ENCODE results near the gene TNRC6A. TPM values are rescaled to one million over a fixed set of nuclear protein-coding genes. Genes with fewer than 3 reads are reported as not detected.

Gene TNRC6A
- total and polyA plus RNA-seq, 2 of the 13 experiments (the other 11 are each of a cell fraction or from before 2014, with no cell fraction given) = 30.9 to 43.6 TPM

DNA sequence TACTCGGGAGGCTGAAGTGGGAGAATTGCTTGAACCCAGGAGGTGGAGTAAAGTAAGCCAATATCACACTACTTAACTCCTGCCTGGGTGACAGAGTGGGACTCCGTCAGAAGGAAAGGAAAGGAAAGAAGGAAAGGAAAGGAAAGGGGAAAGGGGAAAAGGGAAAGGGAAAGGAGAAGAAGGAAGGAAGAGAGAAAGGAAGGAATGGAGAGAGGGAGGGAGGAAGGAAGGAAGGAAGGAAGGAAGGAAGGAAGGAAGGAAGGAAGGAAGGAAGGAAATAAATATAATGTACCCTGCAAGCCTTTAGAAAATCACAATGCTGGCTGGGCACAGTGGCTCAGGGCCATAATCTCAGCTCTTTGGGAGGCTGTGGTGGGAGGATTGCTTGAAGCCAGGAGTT is 143.6 kb downstream of the TNRC6A start:
- ChIA-PET POLR2A (no interaction called here), CTCF (ENCODE audit: low intra/inter-chr PET ratio, low total read pairs) (no interaction called here)
- no peaks in the 10 kb centered on the region for H3K79me2 ChIP-seq (ENCODE audit: insufficient read depth, low read length)
- no peak overlapping the region for H3K27ac ChIP-seq (ENCODE audit: extremely low read length, insufficient read depth, low read length)
- no peaks in the 10 kb centered on the region for H3K9me3 ChIP-seq (ENCODE audit: low read length)
- H3K27me3 ChIP-seq (ENCODE audit: control insufficient read depth in 1 of 2, insufficient read depth in 2 of 2, low read length in 2 of 2) = no peaks in the 10 kb centered on the region
- BruUV-seq (replicated peaks) = no TSS peak
- DNase-seq (ENCODE audit: low spot score) = no peak
- H3K4me1 ChIP-seq (ENCODE audit: insufficient read depth, low read length) = no peaks in the 10 kb centered on the region
- no peak overlapping the region for H3K4me3 ChIP-seq (replicated peaks in 1 of 3; ENCODE audit: insufficient read depth in 1 of 3, low read depth in 2 of 3, low read length in 3 of 3)
- no peaks in the 10 kb centered on the region for H3K36me3 ChIP-seq (replicated peaks in 1 of 2; ENCODE audit: control insufficient read depth in 1 of 2, insufficient read depth in 2 of 2, low read length in 2 of 2)
- in situ Hi-C loops (cut with HindIII; ENCODE audit: extremely low pct_ligation_motif_present, low pct_unique_long_range_greater_than_20kb) (no loop called here), intact Hi-C loops (cut with micrococcal nuclease; ENCODE audit: unreplicated experiment) (no loop called here)
- no peaks in the 10 kb centered on the region for H4K20me1 ChIP-seq (ENCODE audit: insufficient read depth, low read length)
- H3K4me2 ChIP-seq (ENCODE audit: low read depth, low read length) = no peak overlapping the region
- ATAC-seq = no peak
- FAIRE-seq = no peak
- H2AFZ ChIP-seq (ENCODE audit: low read length) = no peak overlapping the region
- TF ChIP-seq ZNF124 (CRISPR knock-in tag; IDR thresholded peaks at IDR 0.05) = no peak
- TF ChIP-seq NCOA2 (CRISPR knock-in tag; IDR thresholded peaks at IDR 0.05) = no peak
- TF ChIP-seq, protein P1, sequence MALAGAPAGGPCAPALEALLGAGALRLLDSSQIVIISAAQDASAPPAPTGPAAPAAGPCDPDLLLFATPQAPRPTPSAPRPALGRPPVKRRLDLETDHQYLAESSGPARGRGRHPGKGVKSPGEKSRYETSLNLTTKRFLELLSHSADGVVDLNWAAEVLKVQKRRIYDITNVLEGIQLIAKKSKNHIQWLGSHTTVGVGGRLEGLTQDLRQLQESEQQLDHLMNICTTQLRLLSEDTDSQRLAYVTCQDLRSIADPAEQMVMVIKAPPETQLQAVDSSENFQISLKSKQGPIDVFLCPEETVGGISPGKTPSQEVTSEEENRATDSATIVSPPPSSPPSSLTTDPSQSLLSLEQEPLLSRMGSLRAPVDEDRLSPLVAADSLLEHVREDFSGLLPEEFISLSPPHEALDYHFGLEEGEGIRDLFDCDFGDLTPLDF (CRISPR knock-in tag; IDR thresholded peaks at IDR 0.05) = no peak
- no peak for TF ChIP-seq DDIT3 (CRISPR knock-in tag; IDR thresholded peaks at IDR 0.05)
- no peak for TF ChIP-seq CEBPG (CRISPR knock-in tag; IDR thresholded peaks at IDR 0.05)
- no peak for TF ChIP-seq TBL1XR1 (IDR thresholded peaks at IDR 0.05; ENCODE audit: borderline replicate concordance, low read length, partially characterized antibody)
- no peak for TF ChIP-seq ZBTB7B (CRISPR knock-in tag; IDR thresholded peaks at IDR 0.05)
- no peak for TF ChIP-seq RARG (CRISPR knock-in tag; IDR thresholded peaks at IDR 0.05; ENCODE audit: low read depth)
- H3K9ac ChIP-seq (ENCODE audit: insufficient read depth, low read depth, low read length) = no peak overlapping the region
- WGBS (ENCODE audit: low lambda C conversion rate) = 77% methylated on average over 2 of the region's 2 CpGs

DNA sequence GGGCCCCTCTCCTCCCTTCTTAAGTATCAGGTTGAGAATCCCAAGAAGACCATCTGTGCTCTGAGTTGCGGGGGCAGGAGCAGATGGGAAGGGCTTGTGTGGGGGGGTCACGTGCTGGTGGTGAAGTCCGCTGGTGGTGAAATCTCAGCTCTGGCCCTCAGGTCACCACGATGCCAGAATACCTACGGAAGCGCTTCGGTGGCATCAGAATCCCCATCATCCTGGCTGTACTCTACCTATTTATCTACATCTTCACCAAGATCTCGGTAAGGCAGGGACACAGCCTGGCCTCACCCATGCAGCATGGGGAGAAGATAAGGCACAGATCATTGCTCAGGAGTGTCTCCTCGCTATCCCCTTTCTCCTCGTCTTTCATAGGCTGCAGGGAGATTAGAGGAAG is 146.0 kb downstream of the TNRC6A start:
- in situ Hi-C loops (cut with HindIII; ENCODE audit: extremely low pct_ligation_motif_present, low pct_unique_long_range_greater_than_20kb) = no loop called here
- no peak overlapping the region for H3K4me2 ChIP-seq (ENCODE audit: low read depth, low read length)
- no peaks in the 10 kb centered on the region for H3K4me1 ChIP-seq (ENCODE audit: insufficient read depth, low read length)
- no peaks in the 10 kb centered on the region for H3K9me3 ChIP-seq (ENCODE audit: low read length)
- no peaks in the 10 kb centered on the region for H3K36me3 ChIP-seq (replicated peaks in 1 of 2; ENCODE audit: control insufficient read depth in 1 of 2, insufficient read depth in 2 of 2, low read length in 2 of 2)
- ChIA-PET CTCF (ENCODE audit: low intra/inter-chr PET ratio, low total read pairs) (no interaction called here), POLR2A (no interaction called here)
- intact Hi-C loops (cut with micrococcal nuclease; ENCODE audit: unreplicated experiment) = no loop called here
- DNase-seq (ENCODE audit: low spot score) = no peak
- ATAC-seq = no peak
- no peaks in the 10 kb centered on the region for H3K27me3 ChIP-seq (ENCODE audit: control insufficient read depth in 1 of 2, insufficient read depth in 2 of 2, low read length in 2 of 2)
- no peak overlapping the region for H2AFZ ChIP-seq (ENCODE audit: low read length)
- H3K79me2 ChIP-seq (ENCODE audit: insufficient read depth, low read length) = no peaks in the 10 kb centered on the region
- FAIRE-seq = no peak
- H3K9ac ChIP-seq (ENCODE audit: insufficient read depth, low read depth, low read length) = no peak overlapping the region
- WGBS (ENCODE audit: low lambda C conversion rate) = 83% methylated on average over 10 of the region's 10 CpGs
- no peaks in the 10 kb centered on the region for H4K20me1 ChIP-seq (ENCODE audit: insufficient read depth, low read length)
- H3K27ac ChIP-seq (ENCODE audit: extremely low read length, insufficient read depth, low read length) = no peak overlapping the region
- no TSS peak for BruUV-seq (replicated peaks)
- H3K4me3 ChIP-seq (replicated peaks in 1 of 3; ENCODE audit: insufficient read depth in 1 of 3, low read depth in 2 of 3, low read length in 3 of 3) = no peak overlapping the region
- TF ChIP-seq ZNF18 (CRISPR knock-in tag; IDR thresholded peaks at IDR 0.05; ENCODE audit: insufficient replicate concordance) (no peak), PAF1 (CRISPR knock-in tag; IDR thresholded peaks at IDR 0.05) (no peak), SPEN (CRISPR knock-in tag; IDR thresholded peaks at IDR 0.05; ENCODE audit: low read depth) (no peak), MAFK (conservative IDR thresholded peaks at IDR 0.05 in 1 of 2, IDR thresholded peaks at IDR 0.05 in 1 of 2; ENCODE audit: low read length in 2 of 2) (no peak), ZNF510 (CRISPR knock-in tag; IDR thresholded peaks at IDR 0.05; ENCODE audit: low read depth) (no peak), MLX (CRISPR knock-in tag; IDR thresholded peaks at IDR 0.05) (no peak), SP5 (CRISPR knock-in tag; IDR thresholded peaks at IDR 0.05; ENCODE audit: borderline replicate concordance, low read depth) (no peak), NCOA1 (CRISPR knock-in tag; IDR thresholded peaks at IDR 0.05) (no peak), ZNF263 (CRISPR knock-in tag; IDR thresholded peaks at IDR 0.05) (no peak), KAT2B (IDR thresholded peaks at IDR 0.05; ENCODE audit: borderline replicate concordance, low read depth, low read length) (no peak), HES4 (CRISPR knock-in tag; IDR thresholded peaks at IDR 0.05; ENCODE audit: borderline replicate concordance) (no peak)
